HG03571 (cell line): Measurements from ENCODE around the gene HOXC9.

Experiments used
- ATAC-seq: cut with Tn5 transposase; IDR thresholded peaks from one replicate; pipeline ENCODE4 v1.9.1; 2021; ENCODE audit not compliant: unreplicated experiment

HOXC9 gene

GRCh38 chr12:53998900-53999236, 1.1 kb upstream of the HOXC9 start:
- no peak for ATAC-seq

- no peak for ATAC-seq
Measured at GRCh38 chr12:53999559-54000115, 324 bp upstream of the HOXC9 start.

GRCh38 chr12:54001283-54002187, 1.6 kb downstream of the HOXC9 start:
- no peak for ATAC-seq

GRCh38 chr12:54002278-54002914, 2.4 kb downstream of the HOXC9 start:
- no peak for ATAC-seq

- ATAC-seq = no peak
Measured at GRCh38 chr12:54002915-54003389, 3.0 kb downstream of the HOXC9 start.

- ATAC-seq = no peak
Measured at GRCh38 chr12:54003625-54004024, 3.7 kb downstream of the HOXC9 start.

GRCh38 chr12:54004063-54004840, 4.3 kb downstream of the HOXC9 start:
- ATAC-seq = no peak

GRCh38 chr12:54004841-54005530, 5.0 kb downstream of the HOXC9 start:
- no peak for ATAC-seq

- ATAC-seq = no peak
Measured at GRCh38 chr12:54005531-54005852, 5.5 kb downstream of the HOXC9 start.

GRCh38 chr12:54005853-54006558, 6.0 kb downstream of the HOXC9 start:
- ATAC-seq = no peak

- no peak for ATAC-seq
Measured at GRCh38 chr12:54006559-54007220, 6.7 kb downstream of the HOXC9 start.

GRCh38 chr12:54007538-54008259, 7.7 kb downstream of the HOXC9 start:
- ATAC-seq = no peak

- no peak for ATAC-seq
Measured at GRCh38 chr12:54008260-54008552, 8.2 kb downstream of the HOXC9 start.

GRCh38 chr12:54009171-54010052, 9.5 kb downstream of the HOXC9 start:
- no peak for ATAC-seq

- ATAC-seq = no peak
Measured at GRCh38 chr12:54010053-54010971, 10.4 kb downstream of the HOXC9 start.

- ATAC-seq = no peak
Measured at GRCh38 chr12:54010972-54011664, 11.2 kb downstream of the HOXC9 start.
